HG02870 (cell line): Measurements from ENCODE around the gene SPEG.
A peak's percentile ranks its signal among the peaks of the same experiment; 100 is the strongest.

ENCODE experiments used
- ATAC-seq: cut with Tn5 transposase; IDR thresholded peaks from one replicate; pipeline ENCODE4 v1.9.1; 2021; ENCODE audit warnings: mild to moderate bottlenecking, moderate library complexity; ENCODE audit not compliant: unreplicated experiment

Gene SPEG

GRCh38 chr2:219509780-219510511 lies 75.3 kb downstream of the SPEG start:
- ATAC-seq, result peak; percentile 74

GRCh38 chr2:219510512-219511135 lies 76.0 kb downstream of the SPEG start:
- no peak for ATAC-seq

GRCh38 chr2:219511547-219512325 lies 77.1 kb downstream of the SPEG start:
- no peak for ATAC-seq

GRCh38 chr2:219512524-219513216 lies 78.0 kb downstream of the SPEG start:
- no peak for ATAC-seq

- ATAC-seq, result no peak
Measured at GRCh38 chr2:219513787-219514186, 79.1 kb downstream of the SPEG start.

GRCh38 chr2:219514196-219514761 lies 79.6 kb downstream of the SPEG start, which contains the start of gene ASIC4:
Gene ASIC4 (plus strand): TSS chr2:219514482. CDS start chr2:219514725, 243 bp downstream.
- ATAC-seq, result no peak

- no peak for ATAC-seq
Measured at GRCh38 chr2:219514836-219515235, 80.2 kb downstream of the SPEG start.

- ATAC-seq, result no peak
Measured at GRCh38 chr2:219515874-219516629, 81.4 kb downstream of the SPEG start.

GRCh38 chr2:219516888-219517287 lies 82.2 kb downstream of the SPEG start:
- no peak for ATAC-seq

- no peak for ATAC-seq
Measured at GRCh38 chr2:219517954-219518778, 83.5 kb downstream of the SPEG start.

- no peak for ATAC-seq
Measured at GRCh38 chr2:219519526-219519916, 84.9 kb downstream of the SPEG start.

- ATAC-seq, result no peak
Measured at GRCh38 chr2:219520079-219520478, 85.4 kb downstream of the SPEG start.

- no peak for ATAC-seq
Measured at GRCh38 chr2:219521066-219521880, 86.6 kb downstream of the SPEG start.

GRCh38 chr2:219522111-219523030 lies 87.7 kb downstream of the SPEG start:
- ATAC-seq, result no peak

- no peak for ATAC-seq
Measured at GRCh38 chr2:219523031-219523671, 88.5 kb downstream of the SPEG start.

GRCh38 chr2:219524817-219525216 lies 90.2 kb downstream of the SPEG start:
- ATAC-seq, result no peak
